MCF 10A (cell line): ENCODE data around the gene RGS3. TPM values are rescaled to one million over a fixed set of nuclear protein-coding genes. Genes with fewer than 3 reads are reported as not detected.

Experiments
- BruUV-seq: library from RNA; stranded (reverse); fragments of 400-500 nt; replicated peaks from 2 replicates; lab custom pipeline; 2021; lab: Mats Ljungman, UMichigan
- CTCF ChIA-PET: fragments of 300-600 bp; sonication (Branson Sonifier 250); formaldehyde crosslinking; extraction: SDS; loops from one replicate; lab custom pipeline; 2021; ENCODE audit warnings: antibody characterized with exemption, inconsistent platforms; lab: Yijun Ruan, JAX
- POLR2A ChIA-PET: fragments of 300-600, 350-650 bp; sonication (Branson Sonifier 250); formaldehyde crosslinking; extraction: SDS; loops from one replicate; lab custom pipeline; 2020; ENCODE audit warnings: antibody characterized with exemption, inconsistent platforms; lab: Yijun Ruan, JAX
- DNase-seq: peaks from one replicate; pipeline ENCODE4 v3.0.0-alpha.2; 2018; ENCODE audit not compliant: unreplicated experiment
- H3K27ac Mint-ChIP-seq: one replicate; pipeline ENCODE4 v1.8.0; 2022; ENCODE audit warnings: mild to moderate bottlenecking, low read depth, mixed read lengths; ENCODE audit not compliant: unreplicated experiment
- H3K27me3 Mint-ChIP-seq: one replicate; pipeline ENCODE4 v1.8.0; 2022; ENCODE audit warnings: mixed read lengths; ENCODE audit not compliant: insufficient read depth, unreplicated experiment
- H3K36me3 Mint-ChIP-seq: one replicate; pipeline ENCODE4 v1.8.0; 2022; ENCODE audit warnings: mild to moderate bottlenecking, moderate library complexity, mixed read lengths; ENCODE audit not compliant: insufficient read depth, unreplicated experiment
- H3K4me1 Mint-ChIP-seq: one replicate; pipeline ENCODE4 v1.8.0; 2022; ENCODE audit warnings: mixed read lengths; ENCODE audit not compliant: insufficient read depth, unreplicated experiment
- H3K4me3 Mint-ChIP-seq: one replicate; pipeline ENCODE4 v1.8.0; 2022; ENCODE audit warnings: mild to moderate bottlenecking, moderate library complexity, mixed read lengths; ENCODE audit not compliant: unreplicated experiment
- H3K9me3 Mint-ChIP-seq: one replicate; pipeline ENCODE4 v1.8.0; 2022; ENCODE audit warnings: mixed read lengths; ENCODE audit not compliant: unreplicated experiment
- CTCF ChIP-seq: fragments of 200-600 bp; IDR thresholded peaks from one replicate; pipeline ENCODE4 v1.8.0; 2022; ENCODE audit warnings: antibody characterized with exemption, mild to moderate bottlenecking; ENCODE audit not compliant: unreplicated experiment
- intact Hi-C: fragments of 100-400 bp; cut with micrococcal nuclease; formaldehyde crosslinking; loops from 2 replicates; pipeline ENCODE4 v1.14.1; 2022
- total RNA-seq: library from RNA; stranded (reverse); gene quantifications from 2 replicates; pipeline ENCODE4 v1.2.3, GENCODE V29; 2022

The RGS3 gene
- total RNA-seq, 1 experiment from 2014 or later, result 32.1 TPM

DNA sequence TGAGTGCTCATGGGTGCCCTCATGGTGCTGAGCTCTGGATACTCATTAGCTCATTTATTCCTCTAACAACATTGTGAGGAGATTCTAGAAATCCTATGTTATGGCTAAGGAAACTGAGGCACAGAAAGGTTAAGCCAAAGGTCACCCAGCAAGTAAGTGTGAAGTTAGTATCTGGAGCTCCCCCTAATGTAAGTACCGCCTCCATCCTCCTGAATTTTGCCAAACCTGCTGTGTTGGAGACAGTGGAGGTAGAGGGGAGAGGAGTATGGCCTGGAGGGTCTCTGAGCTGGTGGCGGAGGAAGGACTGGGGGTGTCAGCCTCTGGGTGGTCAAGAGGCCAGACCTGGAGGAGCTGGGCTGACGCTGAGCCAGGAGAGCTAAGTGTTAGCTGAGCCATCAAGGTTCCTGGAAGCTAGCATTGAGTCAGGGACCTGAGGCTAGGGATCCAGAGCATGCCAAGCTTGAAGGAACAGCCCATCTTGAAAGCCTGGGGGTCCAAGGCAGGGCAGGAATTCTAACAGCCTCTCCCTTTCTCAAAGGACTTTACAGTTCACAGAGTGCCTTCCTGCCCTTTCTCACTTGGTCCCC, 114.8 kb downstream of the RGS3 start:
- ChIA-PET CTCF (interaction anchor here (0.6 to 18.7 kb wide), 9 partner anchors 10 to 1217 kb away, joined by 3 to 341 read pairs (median 7); no protein-coding TSS in a partner anchor), POLR2A (interaction anchor here (0.8 to 2.1 kb wide), 6 partner anchors 8 to 303 kb away, joined by 3 to 12 read pairs (median 4); partner anchors contain the start of genes CDC26 and PRPF4)
- Mint-ChIP-seq H3K36me3 (peaks cover 21% of the 10 kb centered on the region), H3K4me1 (peaks cover 63% of the 10 kb centered on the region), H3K9me3 (no peaks in the 10 kb centered on the region), H3K27ac (peak overlapping the region; percentile 92), H3K27me3 (no peaks in the 10 kb centered on the region), H3K4me3 (no peak overlapping the region)
- no TSS peak for BruUV-seq
- intact Hi-C loops, result no loop called here
- DNase-seq, result no peak
- TF ChIP-seq CTCF, result no peak

DNA sequence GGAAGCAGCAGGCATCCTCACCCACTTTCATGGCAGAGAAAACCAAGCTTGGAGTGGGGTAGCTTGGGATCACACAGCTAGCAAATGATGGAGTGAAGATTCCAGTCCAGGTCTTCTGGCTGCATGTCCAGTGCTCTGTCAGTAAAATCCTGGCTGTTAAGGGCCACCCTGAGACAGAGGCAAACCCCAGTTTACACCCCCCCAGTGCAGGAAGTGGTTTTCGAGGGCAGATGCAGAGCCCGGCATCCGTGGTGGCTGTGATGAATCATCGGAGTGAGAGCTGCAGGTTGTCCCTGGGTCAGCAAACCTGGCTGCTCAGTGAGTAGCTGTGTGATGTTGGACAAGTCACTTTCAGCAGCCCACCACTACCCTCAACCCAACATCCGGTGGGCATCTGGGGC, 115.4 kb downstream of the RGS3 start:
- DNase-seq, result peak; percentile 94
- TF ChIP-seq CTCF, result no peak
- Mint-ChIP-seq H3K9me3 (no peaks in the 10 kb centered on the region), H3K36me3 (peaks cover 25% of the 10 kb centered on the region), H3K4me3 (no peak overlapping the region), H3K4me1 (peaks cover 62% of the 10 kb centered on the region), H3K27me3 (no peaks in the 10 kb centered on the region), H3K27ac (peak overlapping the region; percentile 92)
- no TSS peak for BruUV-seq
- POLR2A ChIA-PET, result interaction anchor here (0.8 to 2.1 kb wide), 7 partner anchors 9 to 304 kb away, joined by 3 to 12 read pairs (median 4); partner anchors contain the start of genes CDC26 and PRPF4
- intact Hi-C loops, result no loop called here
- CTCF ChIA-PET, result interaction anchor here (0.6 to 18.7 kb wide), 11 partner anchors 9 to 1217 kb away, joined by 3 to 341 read pairs (median 3); no protein-coding TSS in a partner anchor

DNA sequence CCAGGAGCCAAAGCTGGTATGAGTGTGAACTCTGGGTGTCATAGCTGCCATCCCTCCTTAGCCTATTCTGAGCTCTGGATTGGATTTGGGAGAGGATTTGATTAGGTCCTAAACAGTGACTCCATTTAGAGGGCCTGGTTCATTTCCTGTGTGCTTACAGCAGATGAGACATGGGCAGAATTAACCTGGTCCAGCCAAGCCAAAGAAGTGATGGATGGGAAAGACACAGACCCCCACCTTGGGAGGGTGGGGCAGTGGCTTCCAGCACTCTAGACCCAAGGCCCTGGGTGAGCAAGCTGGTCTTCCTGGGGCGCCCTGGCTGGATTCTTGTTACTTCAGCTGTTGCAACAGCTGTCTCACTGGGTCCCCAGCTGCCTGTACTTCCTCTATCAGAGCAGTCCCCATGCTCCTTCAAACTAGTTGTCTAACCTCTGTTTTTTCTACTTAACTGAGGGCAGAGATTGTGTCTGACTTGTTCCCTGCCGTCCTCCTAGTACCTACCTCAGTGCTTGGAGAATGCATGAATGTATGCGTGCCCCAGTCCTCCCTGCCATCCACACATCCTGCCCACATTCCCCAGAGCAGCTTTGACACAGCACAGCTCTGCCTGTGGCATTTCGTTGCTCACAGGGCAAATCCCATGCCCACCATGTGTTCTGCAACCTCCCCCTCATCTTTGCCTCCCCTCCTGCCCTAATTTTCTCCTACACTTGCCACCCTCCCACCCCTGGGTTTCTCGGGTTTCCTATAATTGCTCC, 115.9 kb downstream of the RGS3 start:
- intact Hi-C loops, result no loop called here
- DNase-seq, result no peak
- Mint-ChIP-seq H3K27me3 (no peaks in the 10 kb centered on the region), H3K4me1 (peaks cover 56% of the 10 kb centered on the region), H3K9me3 (no peaks in the 10 kb centered on the region), H3K27ac (peak overlapping the region; percentile 51), H3K36me3 (peaks cover 29% of the 10 kb centered on the region), H3K4me3 (no peak overlapping the region)
- ChIA-PET POLR2A (interaction anchor here (0.7 to 2.1 kb wide), 8 partner anchors 9 to 304 kb away, joined by 3 to 12 read pairs (median 4); partner anchors contain the start of genes CDC26 and PRPF4), CTCF (interaction anchor here (0.6 to 18.7 kb wide), 10 partner anchors 9 to 604 kb away, joined by 3 to 341 read pairs (median 4); no protein-coding TSS in a partner anchor)
- no TSS peak for BruUV-seq
- TF ChIP-seq CTCF, result no peak
